ENCODE measurements around the gene WNK1.

DNA sequence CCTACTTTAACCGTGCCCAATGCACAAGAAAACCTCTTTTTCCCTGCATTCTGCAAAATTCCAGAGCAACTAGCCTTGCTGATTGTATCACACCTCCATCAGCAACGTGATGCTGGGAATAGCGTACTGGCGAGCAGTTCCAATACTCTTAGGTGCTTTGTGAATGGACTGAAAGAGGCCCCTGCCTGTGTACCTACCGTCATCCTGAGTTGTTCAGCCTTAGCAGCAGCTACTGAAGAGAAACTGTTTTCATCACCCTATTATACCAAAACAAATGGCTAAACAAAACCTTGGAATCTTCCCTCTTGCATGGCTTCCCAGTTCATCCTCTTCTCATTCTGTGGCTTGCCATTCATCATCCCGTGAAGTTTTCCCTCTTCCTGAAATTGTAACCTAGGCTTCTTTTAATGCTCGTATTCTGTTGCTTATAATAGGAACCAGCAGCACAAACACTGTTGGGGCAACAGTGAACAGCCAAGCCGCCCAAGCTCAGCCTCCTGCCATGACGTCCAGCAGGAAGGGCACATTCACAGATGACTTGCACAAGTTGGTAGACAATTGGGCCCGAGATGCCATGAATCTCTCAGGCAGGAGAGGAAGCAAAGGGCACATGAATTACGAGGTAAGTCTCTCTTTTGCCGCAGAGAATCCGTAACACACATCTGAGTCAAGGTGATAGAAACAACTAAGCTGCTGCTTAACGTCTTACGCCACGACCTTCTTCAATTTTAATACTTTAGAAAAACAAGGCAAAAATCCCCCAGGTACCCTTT lies 155.2 kb downstream of the WNK1 start:
- TF ChIP-seq, protein P1, sequence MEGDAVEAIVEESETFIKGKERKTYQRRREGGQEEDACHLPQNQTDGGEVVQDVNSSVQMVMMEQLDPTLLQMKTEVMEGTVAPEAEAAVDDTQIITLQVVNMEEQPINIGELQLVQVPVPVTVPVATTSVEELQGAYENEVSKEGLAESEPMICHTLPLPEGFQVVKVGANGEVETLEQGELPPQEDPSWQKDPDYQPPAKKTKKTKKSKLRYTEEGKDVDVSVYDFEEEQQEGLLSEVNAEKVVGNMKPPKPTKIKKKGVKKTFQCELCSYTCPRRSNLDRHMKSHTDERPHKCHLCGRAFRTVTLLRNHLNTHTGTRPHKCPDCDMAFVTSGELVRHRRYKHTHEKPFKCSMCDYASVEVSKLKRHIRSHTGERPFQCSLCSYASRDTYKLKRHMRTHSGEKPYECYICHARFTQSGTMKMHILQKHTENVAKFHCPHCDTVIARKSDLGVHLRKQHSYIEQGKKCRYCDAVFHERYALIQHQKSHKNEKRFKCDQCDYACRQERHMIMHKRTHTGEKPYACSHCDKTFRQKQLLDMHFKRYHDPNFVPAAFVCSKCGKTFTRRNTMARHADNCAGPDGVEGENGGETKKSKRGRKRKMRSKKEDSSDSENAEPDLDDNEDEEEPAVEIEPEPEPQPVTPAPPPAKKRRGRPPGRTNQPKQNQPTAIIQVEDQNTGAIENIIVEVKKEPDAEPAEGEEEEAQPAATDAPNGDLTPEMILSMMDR (IDR thresholded peaks at IDR 0.05; ENCODE audit: poor library complexity, severe bottlenecking), result no peak
- TF ChIP-seq, protein P2, sequence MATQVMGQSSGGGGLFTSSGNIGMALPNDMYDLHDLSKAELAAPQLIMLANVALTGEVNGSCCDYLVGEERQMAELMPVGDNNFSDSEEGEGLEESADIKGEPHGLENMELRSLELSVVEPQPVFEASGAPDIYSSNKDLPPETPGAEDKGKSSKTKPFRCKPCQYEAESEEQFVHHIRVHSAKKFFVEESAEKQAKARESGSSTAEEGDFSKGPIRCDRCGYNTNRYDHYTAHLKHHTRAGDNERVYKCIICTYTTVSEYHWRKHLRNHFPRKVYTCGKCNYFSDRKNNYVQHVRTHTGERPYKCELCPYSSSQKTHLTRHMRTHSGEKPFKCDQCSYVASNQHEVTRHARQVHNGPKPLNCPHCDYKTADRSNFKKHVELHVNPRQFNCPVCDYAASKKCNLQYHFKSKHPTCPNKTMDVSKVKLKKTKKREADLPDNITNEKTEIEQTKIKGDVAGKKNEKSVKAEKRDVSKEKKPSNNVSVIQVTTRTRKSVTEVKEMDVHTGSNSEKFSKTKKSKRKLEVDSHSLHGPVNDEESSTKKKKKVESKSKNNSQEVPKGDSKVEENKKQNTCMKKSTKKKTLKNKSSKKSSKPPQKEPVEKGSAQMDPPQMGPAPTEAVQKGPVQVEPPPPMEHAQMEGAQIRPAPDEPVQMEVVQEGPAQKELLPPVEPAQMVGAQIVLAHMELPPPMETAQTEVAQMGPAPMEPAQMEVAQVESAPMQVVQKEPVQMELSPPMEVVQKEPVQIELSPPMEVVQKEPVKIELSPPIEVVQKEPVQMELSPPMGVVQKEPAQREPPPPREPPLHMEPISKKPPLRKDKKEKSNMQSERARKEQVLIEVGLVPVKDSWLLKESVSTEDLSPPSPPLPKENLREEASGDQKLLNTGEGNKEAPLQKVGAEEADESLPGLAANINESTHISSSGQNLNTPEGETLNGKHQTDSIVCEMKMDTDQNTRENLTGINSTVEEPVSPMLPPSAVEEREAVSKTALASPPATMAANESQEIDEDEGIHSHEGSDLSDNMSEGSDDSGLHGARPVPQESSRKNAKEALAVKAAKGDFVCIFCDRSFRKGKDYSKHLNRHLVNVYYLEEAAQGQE (IDR thresholded peaks at IDR 0.05; ENCODE audit: borderline replicate concordance), result no peak
- no peak for TF ChIP-seq EP300 (conservative IDR thresholded peaks at IDR 0.05; ENCODE audit: poor library complexity, severe bottlenecking)
- no peak for TF ChIP-seq EZH2 (IDR thresholded peaks at IDR 0.05; ENCODE audit: borderline replicate concordance, insufficient read depth, low read length, poor library complexity, severe bottlenecking)
- TF ChIP-seq RAD21 (conservative IDR thresholded peaks at IDR 0.05), result no peak
- TF ChIP-seq POLR2AphosphoS5 (IDR thresholded peaks at IDR 0.05), result no peak
- no peak for TF ChIP-seq SMC3 (conservative IDR thresholded peaks at IDR 0.05; ENCODE audit: poor library complexity)
- TF ChIP-seq MXI1 (conservative IDR thresholded peaks at IDR 0.05; ENCODE audit: poor library complexity, severe bottlenecking), result no peak
- TF ChIP-seq TAF1 (IDR thresholded peaks at IDR 0.05; ENCODE audit: low read depth), result no peak
